Measurements from ENCODE around the gene KIAA1217. TPM values are rescaled to one million over a fixed set of nuclear protein-coding genes. Genes with fewer than 3 reads are reported as not detected.

The KIAA1217 gene
- total RNA-seq, 1 donor from 2014 or later, result 16.2 TPM

- Histone ChIP-seq H3K4me3 (ENCODE audit: low read length in 3 of 3) (no peak overlapping the region), H3K27ac (ENCODE audit: low read depth, low read length) (peak overlapping the region; percentile 33), H3K27me3 (ENCODE audit: control insufficient read depth in 3 of 3, insufficient read depth in 3 of 3, low read length in 3 of 3) (no peaks in the 10 kb centered on the region), H3K36me3 (ENCODE audit: control insufficient read depth in 3 of 3, insufficient read depth in 3 of 3, low read length in 3 of 3) (peaks cover 0 to 4% (median 3%) of the 10 kb centered on the region in 3 donors), H3K9me3 (ENCODE audit: control insufficient read depth in 3 of 3, low read length in 3 of 3) (peaks cover 0 to 2% (median 0%) of the 10 kb centered on the region in 3 donors), H3K4me1 (ENCODE audit: control insufficient read depth in 3 of 3, insufficient read depth in 3 of 3, low read length in 3 of 3) (peaks cover 13 to 19% (median 14%) of the 10 kb centered on the region in 3 donors), H3K9ac (ENCODE audit: low read depth in 1 of 3, low read length in 3 of 3) (no peak overlapping the region)
Observed at GRCh38 chr10:24277277-24277676, 68.3 kb downstream of the KIAA1217 start.

DNA sequence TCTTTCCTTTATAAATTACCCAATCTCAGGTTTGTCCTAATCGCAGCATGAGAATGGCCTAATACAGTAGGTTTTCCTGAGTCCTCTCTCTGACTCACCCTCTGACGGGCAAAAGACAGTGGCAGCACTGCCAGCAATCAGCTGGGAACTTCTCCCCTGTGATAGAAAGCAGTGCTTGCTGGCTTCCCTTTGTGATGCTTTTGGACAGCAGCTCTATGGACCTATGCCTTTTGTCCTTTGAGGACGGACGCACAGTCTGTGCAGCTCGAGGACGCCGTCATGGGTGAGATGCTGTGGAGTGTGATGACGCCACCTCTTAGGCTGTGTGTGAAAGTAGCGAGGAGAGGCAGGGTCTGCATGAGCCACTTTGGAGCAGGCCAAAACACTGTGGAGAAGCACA lies 68.8 kb downstream of the KIAA1217 start:
- no peak overlapping the region for H3K9ac ChIP-seq (ENCODE audit: low read depth in 1 of 3, low read length in 3 of 3)
- no peaks in the 10 kb centered on the region for H3K27me3 ChIP-seq (ENCODE audit: control insufficient read depth in 3 of 3, insufficient read depth in 3 of 3, low read length in 3 of 3)
- H3K4me1 ChIP-seq (ENCODE audit: control insufficient read depth in 3 of 3, insufficient read depth in 3 of 3, low read length in 3 of 3), result peaks cover 13 to 18% (median 14%) of the 10 kb centered on the region in 3 donors
- peak overlapping the region; percentile 33 for H3K27ac ChIP-seq (ENCODE audit: low read depth, low read length)
- no peak overlapping the region for H3K4me3 ChIP-seq (ENCODE audit: low read length in 3 of 3)
- peaks cover 0 to 2% (median 0%) of the 10 kb centered on the region in 3 donors for H3K9me3 ChIP-seq (ENCODE audit: control insufficient read depth in 3 of 3, low read length in 3 of 3)
- H3K36me3 ChIP-seq (ENCODE audit: control insufficient read depth in 3 of 3, insufficient read depth in 3 of 3, low read length in 3 of 3), result peaks cover 0 to 4% (median 3%) of the 10 kb centered on the region in 3 donors

DNA sequence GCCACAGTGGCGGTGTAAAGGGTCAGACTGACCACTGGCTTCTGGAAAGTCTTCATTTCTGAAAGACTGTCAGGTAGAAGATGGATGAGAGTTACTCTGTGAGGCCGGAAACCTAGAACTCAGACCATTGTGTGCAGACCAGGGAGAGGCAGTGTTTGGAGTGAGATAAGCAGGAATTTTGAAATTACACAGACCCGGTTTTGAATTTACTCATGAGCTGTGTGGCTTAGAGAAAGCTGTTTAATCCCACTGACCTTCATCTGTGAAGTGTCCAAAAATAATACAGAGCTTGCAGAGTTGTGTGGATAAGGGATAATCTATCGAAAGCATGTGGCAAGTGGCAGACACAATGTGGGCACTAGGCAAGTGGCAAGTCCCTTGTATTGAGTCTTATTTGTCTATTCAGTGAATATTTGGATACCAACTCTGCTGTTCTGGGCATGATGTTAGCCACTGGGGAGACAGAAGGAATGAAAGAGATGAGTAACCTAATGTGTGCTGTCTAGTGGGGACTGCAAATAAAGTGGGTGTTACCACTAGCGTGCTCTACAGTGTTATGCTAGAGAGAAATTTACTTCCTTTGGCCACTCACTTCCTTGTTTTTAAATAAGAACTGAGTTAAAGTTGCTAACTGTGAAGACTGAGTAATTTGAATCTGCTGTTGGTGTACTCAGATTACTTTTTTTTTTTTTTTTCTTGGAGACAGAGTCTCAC lies 69.4 kb downstream of the KIAA1217 start:
- Histone ChIP-seq H3K27me3 (ENCODE audit: control insufficient read depth in 3 of 3, insufficient read depth in 3 of 3, low read length in 3 of 3) (no peaks in the 10 kb centered on the region), H3K9me3 (ENCODE audit: control insufficient read depth in 3 of 3, low read length in 3 of 3) (peaks cover 0 to 2% (median 0%) of the 10 kb centered on the region in 3 donors), H3K9ac (ENCODE audit: low read depth in 1 of 3, low read length in 3 of 3) (no peak overlapping the region), H3K36me3 (ENCODE audit: control insufficient read depth in 3 of 3, insufficient read depth in 3 of 3, low read length in 3 of 3) (peaks cover 0 to 4% (median 3%) of the 10 kb centered on the region in 3 donors), H3K4me1 (ENCODE audit: control insufficient read depth in 3 of 3, insufficient read depth in 3 of 3, low read length in 3 of 3) (peaks cover 10 to 13% (median 13%) of the 10 kb centered on the region in 3 donors), H3K27ac (ENCODE audit: low read depth, low read length) (peak overlapping the region; percentile 33), H3K4me3 (ENCODE audit: low read length in 3 of 3) (no peak overlapping the region)

DNA sequence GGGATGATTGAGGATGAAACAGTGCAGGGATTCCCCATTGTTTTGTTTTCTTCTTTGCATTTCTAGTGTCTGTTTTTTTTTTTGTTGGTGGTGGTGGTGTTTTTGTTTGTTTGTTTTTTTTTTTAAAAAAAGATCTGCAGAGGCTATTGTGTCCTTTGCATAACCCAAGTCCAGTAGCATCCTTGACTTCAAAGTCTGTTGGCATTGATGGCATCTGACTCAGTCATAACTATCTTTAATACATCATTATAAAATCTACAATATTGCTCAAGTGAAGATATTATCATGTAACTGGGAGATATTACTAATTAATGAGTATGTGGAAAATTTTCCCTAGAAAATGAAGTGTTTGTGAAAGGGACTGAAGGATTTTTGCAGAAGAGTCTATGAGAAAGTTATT lies 70.2 kb downstream of the KIAA1217 start:
- Histone ChIP-seq H3K27ac (ENCODE audit: low read depth, low read length) (no peak overlapping the region), H3K27me3 (ENCODE audit: control insufficient read depth in 3 of 3, insufficient read depth in 3 of 3, low read length in 3 of 3) (no peaks in the 10 kb centered on the region)

GRCh38 chr10:24287559-24288195 lies 78.7 kb downstream of the KIAA1217 start:
- peak overlapping the region; percentile 41 for H3K27ac ChIP-seq (ENCODE audit: low read depth, low read length)
- H3K9ac ChIP-seq (ENCODE audit: low read depth in 1 of 3, low read length in 3 of 3), result no peak overlapping the region

More for the DNA sequence above, 70.2 kb downstream of the KIAA1217 start:
- H3K4me1 ChIP-seq (ENCODE audit: control insufficient read depth in 3 of 3, insufficient read depth in 3 of 3, low read length in 3 of 3), result peaks cover 10% of the 10 kb centered on the region in 3 donors
- peaks cover 0 to 2% (median 0%) of the 10 kb centered on the region in 3 donors for H3K9me3 ChIP-seq (ENCODE audit: control insufficient read depth in 3 of 3, low read length in 3 of 3)
- H3K4me3 ChIP-seq (ENCODE audit: low read length in 3 of 3), result no peak overlapping the region
- H3K9ac ChIP-seq (ENCODE audit: low read depth in 1 of 3, low read length in 3 of 3), result no peak overlapping the region
- H3K36me3 ChIP-seq (ENCODE audit: control insufficient read depth in 3 of 3, insufficient read depth in 3 of 3, low read length in 3 of 3), result peaks cover 0 to 4% (median 3%) of the 10 kb centered on the region in 3 donors

GRCh38 chr10:24288581-24288980 lies 79.6 kb downstream of the KIAA1217 start:
- Histone ChIP-seq H3K27me3 (ENCODE audit: control insufficient read depth in 3 of 3, insufficient read depth in 3 of 3, low read length in 3 of 3) (no peaks in the 10 kb centered on the region), H3K9me3 (ENCODE audit: control insufficient read depth in 3 of 3, low read length in 3 of 3) (no peaks in the 10 kb centered on the region), H3K36me3 (ENCODE audit: control insufficient read depth in 3 of 3, insufficient read depth in 3 of 3, low read length in 3 of 3) (peaks cover 0 to 3% (median 0%) of the 10 kb centered on the region in 3 donors), H3K4me1 (ENCODE audit: control insufficient read depth in 3 of 3, insufficient read depth in 3 of 3, low read length in 3 of 3) (peaks cover 30 to 33% (median 31%) of the 10 kb centered on the region in 3 donors), H3K27ac (ENCODE audit: low read depth, low read length) (no peak overlapping the region), H3K4me3 (ENCODE audit: low read length in 3 of 3) (no peak overlapping the region), H3K9ac (ENCODE audit: low read depth in 1 of 3, low read length in 3 of 3) (peak overlapping the region in 1 of 3 donors; percentile 1)

More at GRCh38 chr10:24287559-24288195, 78.7 kb downstream of the KIAA1217 start:
- H3K27me3 ChIP-seq (ENCODE audit: control insufficient read depth in 3 of 3, insufficient read depth in 3 of 3, low read length in 3 of 3), result no peaks in the 10 kb centered on the region
- peaks cover 22 to 25% (median 23%) of the 10 kb centered on the region in 3 donors for H3K4me1 ChIP-seq (ENCODE audit: control insufficient read depth in 3 of 3, insufficient read depth in 3 of 3, low read length in 3 of 3)
- H3K9me3 ChIP-seq (ENCODE audit: control insufficient read depth in 3 of 3, low read length in 3 of 3), result no peaks in the 10 kb centered on the region
- no peak overlapping the region for H3K4me3 ChIP-seq (ENCODE audit: low read length in 3 of 3)
- peaks cover 0 to 3% (median 0%) of the 10 kb centered on the region in 3 donors for H3K36me3 ChIP-seq (ENCODE audit: control insufficient read depth in 3 of 3, insufficient read depth in 3 of 3, low read length in 3 of 3)

- H3K9ac ChIP-seq (ENCODE audit: low read depth in 1 of 3, low read length in 3 of 3), result no peak overlapping the region
- peaks cover 0 to 3% (median 0%) of the 10 kb centered on the region in 3 donors for H3K36me3 ChIP-seq (ENCODE audit: control insufficient read depth in 3 of 3, insufficient read depth in 3 of 3, low read length in 3 of 3)
- no peaks in the 10 kb centered on the region for H3K27me3 ChIP-seq (ENCODE audit: control insufficient read depth in 3 of 3, insufficient read depth in 3 of 3, low read length in 3 of 3)
- no peak overlapping the region for H3K4me3 ChIP-seq (ENCODE audit: low read length in 3 of 3)
- no peak overlapping the region for H3K27ac ChIP-seq (ENCODE audit: low read depth, low read length)
- H3K9me3 ChIP-seq (ENCODE audit: control insufficient read depth in 3 of 3, low read length in 3 of 3), result no peaks in the 10 kb centered on the region
- peaks cover 32 to 38% (median 35%) of the 10 kb centered on the region in 3 donors for H3K4me1 ChIP-seq (ENCODE audit: control insufficient read depth in 3 of 3, insufficient read depth in 3 of 3, low read length in 3 of 3)
Observed at GRCh38 chr10:24289235-24289634, 80.3 kb downstream of the KIAA1217 start.

DNA sequence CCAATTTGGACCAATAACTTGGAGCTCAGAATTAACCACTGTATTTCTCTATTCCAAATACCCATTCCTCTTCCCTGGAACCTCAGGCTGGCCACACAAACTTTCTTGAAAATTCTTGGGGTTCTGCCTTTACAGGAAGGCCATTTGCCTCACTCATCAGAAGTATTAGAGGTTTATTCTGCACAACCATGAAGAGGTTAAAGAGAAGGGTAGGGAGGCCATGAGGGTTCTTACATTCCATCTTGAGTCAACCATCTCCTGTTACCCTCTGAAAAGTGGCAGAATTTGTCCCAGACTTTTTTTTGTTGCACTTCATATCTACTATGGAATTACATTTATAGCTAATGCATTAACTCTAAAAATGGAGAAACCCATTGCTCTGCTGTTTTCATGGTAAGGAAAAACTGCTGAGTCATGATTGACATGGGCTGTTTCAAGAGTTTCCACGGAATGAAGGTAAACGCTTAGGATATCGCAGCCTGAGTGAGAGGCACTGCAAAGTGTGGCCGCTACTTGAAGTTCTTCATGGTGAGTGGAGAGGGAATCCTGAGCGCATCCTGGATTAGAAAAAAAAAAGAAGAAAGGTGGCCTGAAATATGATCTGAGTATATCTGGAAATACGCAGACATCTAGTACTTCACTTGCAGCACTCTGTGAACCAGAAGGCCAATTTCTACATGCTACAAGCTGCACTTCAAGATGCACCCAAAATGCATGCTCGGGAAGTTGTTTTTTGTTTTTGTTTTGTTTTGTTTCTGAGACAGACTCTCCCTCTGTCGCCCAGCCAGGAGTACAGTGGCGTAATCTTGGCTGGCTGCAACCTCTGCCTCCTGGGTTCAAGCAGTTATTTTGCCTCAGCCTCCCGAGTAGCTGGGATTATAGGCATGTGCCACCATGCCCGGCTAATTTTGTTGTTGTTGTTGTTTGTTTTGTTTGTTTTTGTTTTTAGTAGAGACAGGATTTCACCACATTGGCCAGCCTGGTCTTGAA lies 83.7 kb downstream of the KIAA1217 start:
- peaks cover 30 to 50% (median 34%) of the 10 kb centered on the region in 3 donors for H3K4me1 ChIP-seq (ENCODE audit: control insufficient read depth in 3 of 3, insufficient read depth in 3 of 3, low read length in 3 of 3)
- H3K4me3 ChIP-seq (ENCODE audit: low read length in 3 of 3), result no peak overlapping the region

GRCh38 chr10:24299578-24300260 lies 90.8 kb downstream of the KIAA1217 start:
- Histone ChIP-seq H3K9me3 (ENCODE audit: control insufficient read depth in 3 of 3, low read length in 3 of 3) (no peaks in the 10 kb centered on the region), H3K4me3 (ENCODE audit: low read length in 3 of 3) (no peak overlapping the region), H3K4me1 (ENCODE audit: control insufficient read depth in 3 of 3, insufficient read depth in 3 of 3, low read length in 3 of 3) (peaks cover 12 to 37% (median 22%) of the 10 kb centered on the region in 3 donors), H3K27ac (ENCODE audit: low read depth, low read length) (no peak overlapping the region), H3K36me3 (ENCODE audit: control insufficient read depth in 3 of 3, insufficient read depth in 3 of 3, low read length in 3 of 3) (no peaks in the 10 kb centered on the region), H3K27me3 (ENCODE audit: control insufficient read depth in 3 of 3, insufficient read depth in 3 of 3, low read length in 3 of 3) (no peaks in the 10 kb centered on the region), H3K9ac (ENCODE audit: low read depth in 1 of 3, low read length in 3 of 3) (peak overlapping the region in 1 of 3 donors; percentile 24)

More for the DNA sequence above, 83.7 kb downstream of the KIAA1217 start:
- H3K9ac ChIP-seq (ENCODE audit: low read depth in 1 of 3, low read length in 3 of 3), result no peak overlapping the region
- peak overlapping the region; percentile 79 for H3K27ac ChIP-seq (ENCODE audit: low read depth, low read length)
- H3K36me3 ChIP-seq (ENCODE audit: control insufficient read depth in 3 of 3, insufficient read depth in 3 of 3, low read length in 3 of 3), result peaks cover 0 to 3% (median 0%) of the 10 kb centered on the region in 3 donors
- H3K9me3 ChIP-seq (ENCODE audit: control insufficient read depth in 3 of 3, low read length in 3 of 3), result no peaks in the 10 kb centered on the region
- no peaks in the 10 kb centered on the region for H3K27me3 ChIP-seq (ENCODE audit: control insufficient read depth in 3 of 3, insufficient read depth in 3 of 3, low read length in 3 of 3)

Data from skeletal muscle tissue (tissue), 4 donors.